ENCODE results near the gene TRIM33. TPM values are rescaled to one million over a fixed set of nuclear protein-coding genes. Genes with fewer than 3 reads are reported as not detected.
A peak's percentile ranks its signal among the peaks of the same experiment; 100 is the strongest.

TRIM33 gene
- polyA plus RNA-seq, 1 of the 3 experiments (the other 2 are of a cell fraction) = 6.3 TPM

- Histone ChIP-seq H3F3A (replicated peaks; ENCODE audit: insufficient read depth) (no peaks in the 10 kb centered on the region), H3K4me2 (peak overlapping the region; percentile 72), H3K79me2 (ENCODE audit: insufficient read depth) (no peaks in the 10 kb centered on the region), H3K4me1 (ENCODE audit: control insufficient read depth in 1 of 2, insufficient read depth in 2 of 2, low read depth in 1 of 2, low read length in 1 of 2) (peaks cover 0 to 7% of the 10 kb centered on the region in 2 experiments; a peak in 1 of 4 replicates), H3K27me3 (ENCODE audit: insufficient read depth) (0 out of 2 replicates have a peak, but pooled peaks cover 5% of the 10 kb centered on the region), H3K27ac (ENCODE audit: low read depth in 2 of 2, low read length in 1 of 2) (no peak overlapping the region), H3K9ac (no peak overlapping the region), H2AFZ (ENCODE audit: low read depth) (peak overlapping the region; percentile 78; the same call in 1 of the 2 replicates), H4K20me1 (ENCODE audit: insufficient read depth) (no peaks in the 10 kb centered on the region), H3K9me2 (no peaks in the 10 kb centered on the region), H3K4me3 (ENCODE audit: low read depth in 2 of 2, low read length in 1 of 2) (peak overlapping the region; percentile 52 to 62), H3K36me3 (replicated peaks in 1 of 2; ENCODE audit: control insufficient read depth in 1 of 2, insufficient read depth in 2 of 2, low read length in 1 of 2) (no peaks in the 10 kb centered on the region), H3K9me3 (no peaks in the 10 kb centered on the region)
- no peak for TF ChIP-seq IRF3 (IDR thresholded peaks at IDR 0.05; ENCODE audit: low read depth, low read length)
- TF ChIP-seq, protein P1, sequence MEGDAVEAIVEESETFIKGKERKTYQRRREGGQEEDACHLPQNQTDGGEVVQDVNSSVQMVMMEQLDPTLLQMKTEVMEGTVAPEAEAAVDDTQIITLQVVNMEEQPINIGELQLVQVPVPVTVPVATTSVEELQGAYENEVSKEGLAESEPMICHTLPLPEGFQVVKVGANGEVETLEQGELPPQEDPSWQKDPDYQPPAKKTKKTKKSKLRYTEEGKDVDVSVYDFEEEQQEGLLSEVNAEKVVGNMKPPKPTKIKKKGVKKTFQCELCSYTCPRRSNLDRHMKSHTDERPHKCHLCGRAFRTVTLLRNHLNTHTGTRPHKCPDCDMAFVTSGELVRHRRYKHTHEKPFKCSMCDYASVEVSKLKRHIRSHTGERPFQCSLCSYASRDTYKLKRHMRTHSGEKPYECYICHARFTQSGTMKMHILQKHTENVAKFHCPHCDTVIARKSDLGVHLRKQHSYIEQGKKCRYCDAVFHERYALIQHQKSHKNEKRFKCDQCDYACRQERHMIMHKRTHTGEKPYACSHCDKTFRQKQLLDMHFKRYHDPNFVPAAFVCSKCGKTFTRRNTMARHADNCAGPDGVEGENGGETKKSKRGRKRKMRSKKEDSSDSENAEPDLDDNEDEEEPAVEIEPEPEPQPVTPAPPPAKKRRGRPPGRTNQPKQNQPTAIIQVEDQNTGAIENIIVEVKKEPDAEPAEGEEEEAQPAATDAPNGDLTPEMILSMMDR (IDR thresholded peaks at IDR 0.05) = peak; percentile 100
- peak; percentile 53; the same call in 1 of the 2 replicates for TF ChIP-seq RCOR1 (IDR thresholded peaks at IDR 0.05; ENCODE audit: low read length)
- peak; percentile 59; the same call in 1 of the 2 replicates for TF ChIP-seq FOXJ3 (CRISPR knock-in tag; IDR thresholded peaks at IDR 0.05)
- peak; percentile 92 for TF ChIP-seq SMC3 (IDR thresholded peaks at IDR 0.05; ENCODE audit: low read depth, low read length)
- TF ChIP-seq RFX5 (IDR thresholded peaks at IDR 0.05; ENCODE audit: low read length) = peak; percentile 64
- TF ChIP-seq TCF12 (IDR thresholded peaks at IDR 0.05) = no peak
- TF ChIP-seq, protein P2, sequence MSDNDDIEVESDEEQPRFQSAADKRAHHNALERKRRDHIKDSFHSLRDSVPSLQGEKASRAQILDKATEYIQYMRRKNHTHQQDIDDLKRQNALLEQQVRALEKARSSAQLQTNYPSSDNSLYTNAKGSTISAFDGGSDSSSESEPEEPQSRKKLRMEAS (IDR thresholded peaks at IDR 0.05; ENCODE audit: low read depth) = no peak; the same call in 1 of the 2 replicates
- peak; percentile 96 for TF ChIP-seq RAD21 (IDR thresholded peaks at IDR 0.05; ENCODE audit: low read length)
- TF ChIP-seq SIN3A (IDR thresholded peaks at IDR 0.05; ENCODE audit: borderline replicate concordance, low read depth, low read length) = peak; percentile 63; the same call in 1 of the 2 replicates
- peak; percentile 78 for TF ChIP-seq CHD2 (IDR thresholded peaks at IDR 0.05; ENCODE audit: low read length, partially characterized antibody)
- ChIA-PET CTCF (interaction anchor here (0.6 to 3.3 kb wide), 82 partner anchors 9 to 766 kb away, joined by 3 to 29 read pairs (median 4); partner anchors contain the start of genes BCAS2, DENND2C, NRAS and OLFML3), POLR2A (no interaction called here)
- DNase-seq = peak; percentile 92
- WGBS (ENCODE audit: low lambda C conversion rate) = 7% methylated on average over 14 of the region's 33 CpGs
These were observed 164.4 kb downstream of the TRIM33 start for GRCh38 chr1:114346480-114347029.

DNA sequence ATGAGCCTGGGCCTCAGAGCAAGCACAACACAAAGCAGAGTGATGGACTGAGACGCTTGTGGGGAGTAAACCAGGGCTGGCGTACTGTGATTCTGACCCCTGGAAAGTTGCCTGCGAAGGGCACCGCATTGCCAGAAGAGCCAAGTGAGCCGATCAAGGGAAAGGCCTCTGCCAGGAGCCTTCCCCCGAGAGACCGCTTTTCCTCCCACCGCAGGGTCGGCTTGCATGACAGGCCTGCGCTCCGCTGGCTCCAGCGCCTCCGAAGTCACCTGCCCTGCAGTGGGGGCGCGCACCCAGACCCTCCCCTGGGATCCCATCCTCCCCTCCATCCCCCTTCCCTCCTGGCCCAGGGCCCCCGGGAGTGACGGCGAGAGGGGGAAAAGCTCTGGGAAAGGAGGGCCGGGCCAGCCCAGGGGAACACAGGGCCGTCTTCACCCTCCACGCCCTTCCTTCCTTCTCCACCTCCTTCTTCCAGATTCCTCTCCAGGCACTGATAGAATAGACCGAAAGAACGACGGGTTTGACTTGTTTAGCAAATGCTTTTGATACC is 165.0 kb downstream of the TRIM33 start:
- ChIA-PET CTCF (interaction anchor here (0.6 to 3.3 kb wide), 37 partner anchors 8 to 467 kb away, joined by 3 to 29 read pairs (median 4); partner anchors contain the start of gene DENND2C), POLR2A (no interaction called here)
- 43% methylated on average over 17 of the region's 24 CpGs for WGBS (ENCODE audit: low lambda C conversion rate)
- Histone ChIP-seq H4K20me1 (ENCODE audit: insufficient read depth) (no peaks in the 10 kb centered on the region), H3K4me3 (ENCODE audit: low read depth in 2 of 2, low read length in 1 of 2) (peak overlapping the region; percentile 52 to 62), H3K9me3 (no peaks in the 10 kb centered on the region), H3K36me3 (replicated peaks in 1 of 2; ENCODE audit: control insufficient read depth in 1 of 2, insufficient read depth in 2 of 2, low read length in 1 of 2) (no peaks in the 10 kb centered on the region), H3K9me2 (no peaks in the 10 kb centered on the region), H3F3A (replicated peaks; ENCODE audit: insufficient read depth) (no peaks in the 10 kb centered on the region), H3K27me3 (ENCODE audit: insufficient read depth) (peaks cover 5% of the 10 kb centered on the region; the same call in 1 of the 2 replicates), H3K9ac (no peak overlapping the region), H3K4me1 (ENCODE audit: control insufficient read depth in 1 of 2, insufficient read depth in 2 of 2, low read depth in 1 of 2, low read length in 1 of 2) (peaks cover 0 to 7% of the 10 kb centered on the region in 2 experiments; a peak in 1 of 4 replicates), H2AFZ (ENCODE audit: low read depth) (peak overlapping the region; percentile 78; the same call in 1 of the 2 replicates), H3K4me2 (peak overlapping the region; percentile 72), H3K27ac (ENCODE audit: low read depth in 2 of 2, low read length in 1 of 2) (no peak overlapping the region), H3K79me2 (ENCODE audit: insufficient read depth) (no peaks in the 10 kb centered on the region)
- TF ChIP-seq, protein P2 (IDR thresholded peaks at IDR 0.05; ENCODE audit: low read depth) = no peak
- TF ChIP-seq SIN3A (IDR thresholded peaks at IDR 0.05; ENCODE audit: borderline replicate concordance, low read depth, low read length) (no peak), IRF3 (IDR thresholded peaks at IDR 0.05; ENCODE audit: low read depth, low read length) (no peak), ELF1 (IDR thresholded peaks at IDR 0.05) (no peak), RCOR1 (IDR thresholded peaks at IDR 0.05; ENCODE audit: low read length) (no peak), RXRA (IDR thresholded peaks at IDR 0.05; ENCODE audit: borderline replicate concordance, low read depth) (no peak), RAD21 (IDR thresholded peaks at IDR 0.05; ENCODE audit: low read length) (no peak), NFIC (IDR thresholded peaks at IDR 0.05; ENCODE audit: borderline replicate concordance) (no peak), FOXM1 (IDR thresholded peaks at IDR 0.05; ENCODE audit: low read depth) (no peak)
- DNase-seq = peak; percentile 64
